WTC11 (cell line): ENCODE data around the gene MACROD2.

Experiments used
- ESRRA ChIP-seq: sonication (generic); formaldehyde crosslinking; IDR thresholded peaks from 2 replicates; pipeline ENCODE4 v1.8.1; 2022; ENCODE audit warnings: mild to moderate bottlenecking, missing genetic modification reagents, borderline replicate concordance
- JUN ChIP-seq: sonication (generic); formaldehyde crosslinking; IDR thresholded peaks from 2 replicates; pipeline ENCODE4 v1.8.0; 2023; ENCODE audit warnings: mild to moderate bottlenecking, missing genetic modification reagents
- NFYB ChIP-seq: sonication (generic); formaldehyde crosslinking; conservative IDR thresholded peaks from 2 replicates; pipeline ENCODE4 v1.8.0; 2022; ENCODE audit warnings: low read depth, missing genetic modification reagents
- NR2C2 ChIP-seq: sonication (generic); formaldehyde crosslinking; IDR thresholded peaks from 2 replicates; pipeline ENCODE4 v1.8.0; 2022; ENCODE audit warnings: mild to moderate bottlenecking, missing genetic modification reagents
- SP1 ChIP-seq: sonication (generic); formaldehyde crosslinking; conservative IDR thresholded peaks from 2 replicates; pipeline ENCODE4 v1.8.1; 2022; ENCODE audit warnings: missing genetic modification reagents
- TEAD4 ChIP-seq: sonication (generic); formaldehyde crosslinking; IDR thresholded peaks from 2 replicates; pipeline ENCODE4 v1.8.0; 2022; ENCODE audit warnings: mild to moderate bottlenecking, missing genetic modification reagents
- ZNF138 ChIP-seq: sonication (generic); formaldehyde crosslinking; conservative IDR thresholded peaks from 2 replicates; pipeline ENCODE4 v1.8.1; 2022; ENCODE audit warnings: mild to moderate bottlenecking, moderate library complexity, missing genetic modification reagents
- TF ChIP-seq, protein P1 (sequence below): fragments of 200-600 bp; IDR thresholded peaks from 2 replicates; pipeline ENCODE4 v1.8.0; 2022; ENCODE audit warnings: antibody characterized with exemption
- TF ChIP-seq, protein P2 (sequence below): fragments of 250-450 bp; sonication (Bioruptor Pico); IDR thresholded peaks from 2 replicates; pipeline ENCODE4 v1.8.0; 2021; ENCODE audit warnings: mild to moderate bottlenecking
- TF ChIP-seq, protein P3 (sequence below): sonication (generic); formaldehyde crosslinking; IDR thresholded peaks from 2 replicates; pipeline ENCODE4 v1.8.1; 2022; ENCODE audit warnings: missing genetic modification reagents, borderline replicate concordance
- TF ChIP-seq, protein P4 (sequence below): sonication (generic); formaldehyde crosslinking; IDR thresholded peaks from 2 replicates; pipeline ENCODE4 v1.8.0; 2022; ENCODE audit warnings: mild to moderate bottlenecking, missing genetic modification reagents
- TF ChIP-seq, protein P5 (sequence below): sonication (generic); formaldehyde crosslinking; IDR thresholded peaks from 2 replicates; pipeline ENCODE4 v1.8.0; 2022; ENCODE audit warnings: mild to moderate bottlenecking, missing genetic modification reagents

DNA sequence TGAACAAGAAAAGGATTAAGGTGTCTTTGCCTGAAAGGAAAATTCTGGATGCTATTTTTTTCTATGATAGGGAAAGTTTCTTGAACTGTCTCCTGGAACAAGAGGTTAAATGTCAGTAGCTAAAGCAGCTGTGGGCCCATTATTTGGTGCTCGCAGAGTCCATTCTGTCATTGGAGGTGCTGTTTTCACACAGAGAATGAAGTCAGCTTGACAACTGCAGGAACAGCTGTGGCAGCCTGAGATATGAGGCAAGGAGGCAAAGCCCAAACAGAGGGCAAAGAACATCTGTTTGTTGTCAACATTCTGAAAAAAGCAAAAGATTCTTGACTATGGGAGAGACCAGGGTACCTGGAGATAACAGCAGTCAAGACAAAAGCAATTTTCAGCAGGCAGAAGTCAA lies 2029.8 kb downstream of the MACROD2 start:
- TF ChIP-seq, protein P1, sequence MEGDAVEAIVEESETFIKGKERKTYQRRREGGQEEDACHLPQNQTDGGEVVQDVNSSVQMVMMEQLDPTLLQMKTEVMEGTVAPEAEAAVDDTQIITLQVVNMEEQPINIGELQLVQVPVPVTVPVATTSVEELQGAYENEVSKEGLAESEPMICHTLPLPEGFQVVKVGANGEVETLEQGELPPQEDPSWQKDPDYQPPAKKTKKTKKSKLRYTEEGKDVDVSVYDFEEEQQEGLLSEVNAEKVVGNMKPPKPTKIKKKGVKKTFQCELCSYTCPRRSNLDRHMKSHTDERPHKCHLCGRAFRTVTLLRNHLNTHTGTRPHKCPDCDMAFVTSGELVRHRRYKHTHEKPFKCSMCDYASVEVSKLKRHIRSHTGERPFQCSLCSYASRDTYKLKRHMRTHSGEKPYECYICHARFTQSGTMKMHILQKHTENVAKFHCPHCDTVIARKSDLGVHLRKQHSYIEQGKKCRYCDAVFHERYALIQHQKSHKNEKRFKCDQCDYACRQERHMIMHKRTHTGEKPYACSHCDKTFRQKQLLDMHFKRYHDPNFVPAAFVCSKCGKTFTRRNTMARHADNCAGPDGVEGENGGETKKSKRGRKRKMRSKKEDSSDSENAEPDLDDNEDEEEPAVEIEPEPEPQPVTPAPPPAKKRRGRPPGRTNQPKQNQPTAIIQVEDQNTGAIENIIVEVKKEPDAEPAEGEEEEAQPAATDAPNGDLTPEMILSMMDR: no peak
- TF ChIP-seq NFYB (CRISPR knock-in tag) (no peak), JUN (no peak), ESRRA (CRISPR knock-in tag) (no peak), SP1 (no peak), NR2C2 (CRISPR knock-in tag) (no peak), ZNF138 (no peak), TEAD4 (CRISPR knock-in tag) (no peak)
- TF ChIP-seq, protein P2, sequence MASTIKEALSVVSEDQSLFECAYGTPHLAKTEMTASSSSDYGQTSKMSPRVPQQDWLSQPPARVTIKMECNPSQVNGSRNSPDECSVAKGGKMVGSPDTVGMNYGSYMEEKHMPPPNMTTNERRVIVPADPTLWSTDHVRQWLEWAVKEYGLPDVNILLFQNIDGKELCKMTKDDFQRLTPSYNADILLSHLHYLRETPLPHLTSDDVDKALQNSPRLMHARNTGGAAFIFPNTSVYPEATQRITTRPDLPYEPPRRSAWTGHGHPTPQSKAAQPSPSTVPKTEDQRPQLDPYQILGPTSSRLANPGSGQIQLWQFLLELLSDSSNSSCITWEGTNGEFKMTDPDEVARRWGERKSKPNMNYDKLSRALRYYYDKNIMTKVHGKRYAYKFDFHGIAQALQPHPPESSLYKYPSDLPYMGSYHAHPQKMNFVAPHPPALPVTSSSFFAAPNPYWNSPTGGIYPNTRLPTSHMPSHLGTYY: no peak
- TF ChIP-seq, protein P3, sequence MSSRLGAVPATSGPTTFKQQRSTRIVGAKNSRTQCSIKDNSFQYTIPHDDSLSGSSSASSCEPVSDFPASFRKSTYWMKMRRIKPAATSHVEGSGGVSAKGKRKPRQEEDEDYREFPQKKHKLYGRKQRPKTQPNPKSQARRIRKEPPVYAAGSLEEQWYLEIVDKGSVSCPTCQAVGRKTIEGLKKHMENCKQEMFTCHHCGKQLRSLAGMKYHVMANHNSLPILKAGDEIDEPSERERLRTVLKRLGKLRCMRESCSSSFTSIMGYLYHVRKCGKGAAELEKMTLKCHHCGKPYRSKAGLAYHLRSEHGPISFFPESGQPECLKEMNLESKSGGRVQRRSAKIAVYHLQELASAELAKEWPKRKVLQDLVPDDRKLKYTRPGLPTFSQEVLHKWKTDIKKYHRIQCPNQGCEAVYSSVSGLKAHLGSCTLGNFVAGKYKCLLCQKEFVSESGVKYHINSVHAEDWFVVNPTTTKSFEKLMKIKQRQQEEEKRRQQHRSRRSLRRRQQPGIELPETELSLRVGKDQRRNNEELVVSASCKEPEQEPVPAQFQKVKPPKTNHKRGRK (CRISPR knock-in tag): no peak
- TF ChIP-seq, protein P4, sequence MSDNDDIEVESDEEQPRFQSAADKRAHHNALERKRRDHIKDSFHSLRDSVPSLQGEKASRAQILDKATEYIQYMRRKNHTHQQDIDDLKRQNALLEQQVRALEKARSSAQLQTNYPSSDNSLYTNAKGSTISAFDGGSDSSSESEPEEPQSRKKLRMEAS (CRISPR knock-in tag): no peak
- TF ChIP-seq, protein P5, sequence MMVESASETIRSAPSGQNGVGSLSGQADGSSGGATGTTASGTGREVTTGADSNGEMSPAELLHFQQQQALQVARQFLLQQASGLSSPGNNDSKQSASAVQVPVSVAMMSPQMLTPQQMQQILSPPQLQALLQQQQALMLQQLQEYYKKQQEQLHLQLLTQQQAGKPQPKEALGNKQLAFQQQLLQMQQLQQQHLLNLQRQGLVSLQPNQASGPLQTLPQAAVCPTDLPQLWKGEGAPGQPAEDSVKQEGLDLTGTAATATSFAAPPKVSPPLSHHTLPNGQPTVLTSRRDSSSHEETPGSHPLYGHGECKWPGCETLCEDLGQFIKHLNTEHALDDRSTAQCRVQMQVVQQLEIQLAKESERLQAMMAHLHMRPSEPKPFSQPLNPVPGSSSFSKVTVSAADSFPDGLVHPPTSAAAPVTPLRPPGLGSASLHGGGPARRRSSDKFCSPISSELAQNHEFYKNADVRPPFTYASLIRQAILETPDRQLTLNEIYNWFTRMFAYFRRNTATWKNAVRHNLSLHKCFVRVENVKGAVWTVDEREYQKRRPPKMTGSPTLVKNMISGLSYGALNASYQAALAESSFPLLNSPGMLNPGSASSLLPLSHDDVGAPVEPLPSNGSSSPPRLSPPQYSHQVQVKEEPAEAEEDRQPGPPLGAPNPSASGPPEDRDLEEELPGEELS (CRISPR knock-in tag): no peak
